ENCODE measurements around the gene CPT1B. TPM values are rescaled to one million over a fixed set of nuclear protein-coding genes. Genes with fewer than 3 reads are reported as not detected.
A peak's percentile ranks its signal among the peaks of the same experiment; 100 is the strongest.

CPT1B gene
- polyA plus RNA-seq, 1 experiment, result 4.3 TPM

DNA sequence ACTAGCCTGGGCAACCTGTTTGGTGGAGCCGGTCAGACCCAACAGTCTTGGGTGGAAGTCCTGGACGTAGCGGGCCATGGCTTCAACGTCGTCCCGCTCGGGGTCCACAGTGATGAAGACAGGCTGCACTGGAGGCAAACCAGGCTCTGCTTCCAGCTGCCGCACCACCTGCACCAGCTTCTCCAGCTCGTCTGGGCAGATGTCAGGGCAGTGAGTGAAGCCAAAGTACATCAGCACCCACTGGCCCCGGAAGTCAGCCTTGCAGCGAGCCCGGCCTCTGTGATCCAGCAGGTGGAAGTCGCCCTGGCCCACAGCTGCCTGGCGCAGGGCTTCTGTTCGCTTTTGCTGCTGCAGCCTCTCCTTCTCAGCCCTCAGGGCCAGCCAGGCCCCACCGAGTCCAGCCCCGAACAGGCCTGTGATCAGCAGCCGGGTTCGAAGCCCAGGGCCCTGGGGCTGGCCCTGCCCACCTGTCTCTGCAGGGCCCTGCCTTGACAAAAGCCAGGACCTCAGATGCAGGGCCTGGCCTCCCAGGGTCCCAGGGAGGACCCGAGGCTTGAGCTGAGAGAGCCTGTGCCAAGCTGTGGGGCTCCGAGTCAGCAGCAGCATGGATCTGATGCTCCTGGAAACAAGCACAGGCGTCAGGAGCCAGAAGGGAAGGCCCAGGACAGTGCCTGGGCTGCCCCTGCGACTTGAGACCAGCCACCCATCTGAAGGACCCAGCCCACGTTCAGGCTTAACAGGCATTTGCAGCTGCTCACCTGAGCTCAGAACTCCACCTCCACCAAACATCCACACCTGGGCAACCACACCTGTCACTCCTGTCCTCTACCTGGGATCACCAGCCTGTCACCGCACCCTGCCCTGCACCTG lies 54.2 kb downstream of the CPT1B start:
- TF ChIP-seq, protein P1, sequence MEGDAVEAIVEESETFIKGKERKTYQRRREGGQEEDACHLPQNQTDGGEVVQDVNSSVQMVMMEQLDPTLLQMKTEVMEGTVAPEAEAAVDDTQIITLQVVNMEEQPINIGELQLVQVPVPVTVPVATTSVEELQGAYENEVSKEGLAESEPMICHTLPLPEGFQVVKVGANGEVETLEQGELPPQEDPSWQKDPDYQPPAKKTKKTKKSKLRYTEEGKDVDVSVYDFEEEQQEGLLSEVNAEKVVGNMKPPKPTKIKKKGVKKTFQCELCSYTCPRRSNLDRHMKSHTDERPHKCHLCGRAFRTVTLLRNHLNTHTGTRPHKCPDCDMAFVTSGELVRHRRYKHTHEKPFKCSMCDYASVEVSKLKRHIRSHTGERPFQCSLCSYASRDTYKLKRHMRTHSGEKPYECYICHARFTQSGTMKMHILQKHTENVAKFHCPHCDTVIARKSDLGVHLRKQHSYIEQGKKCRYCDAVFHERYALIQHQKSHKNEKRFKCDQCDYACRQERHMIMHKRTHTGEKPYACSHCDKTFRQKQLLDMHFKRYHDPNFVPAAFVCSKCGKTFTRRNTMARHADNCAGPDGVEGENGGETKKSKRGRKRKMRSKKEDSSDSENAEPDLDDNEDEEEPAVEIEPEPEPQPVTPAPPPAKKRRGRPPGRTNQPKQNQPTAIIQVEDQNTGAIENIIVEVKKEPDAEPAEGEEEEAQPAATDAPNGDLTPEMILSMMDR (IDR thresholded peaks at IDR 0.05; ENCODE audit: insufficient read depth, low read depth, low read length), result no peak
- peak overlapping the region; percentile 75 for H3K4me3 ChIP-seq (ENCODE audit: low read depth, low read length)
- ChIA-PET CTCF (interaction anchor here (2.2 kb wide), 2 partner anchors 8 to 97 kb away, joined by 14 to 22 read pairs; no protein-coding TSS in a partner anchor), POLR2A (interaction anchor here (0.6 kb wide), 1 partner anchor 15 kb away, joined by 4 read pairs; no protein-coding TSS in a partner anchor)
- DNase-seq (ENCODE audit: low read depth), result no peak
- H3K36me3 ChIP-seq (ENCODE audit: control insufficient read depth, insufficient read depth, low read length), result peaks cover 24% of the 10 kb centered on the region
- H3K27me3 ChIP-seq (ENCODE audit: control insufficient read depth, insufficient read depth, low read length), result no peaks in the 10 kb centered on the region

DNA sequence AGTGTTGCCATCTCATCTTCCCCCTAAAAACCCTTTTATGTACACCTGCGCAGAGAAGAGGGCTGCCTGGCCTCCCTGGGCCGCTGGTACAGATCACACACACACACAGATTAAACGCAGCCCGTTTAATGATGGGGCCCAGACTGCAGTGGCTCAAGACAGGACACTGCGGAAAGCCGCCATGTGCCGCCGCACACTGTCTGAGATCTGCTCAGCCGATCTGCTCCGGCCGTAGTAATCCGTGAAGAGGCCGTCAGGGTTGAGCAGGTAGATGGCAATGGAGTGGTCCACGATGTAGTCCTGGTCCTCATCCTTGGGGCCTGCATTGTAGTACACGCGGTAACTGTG lies 54.8 kb downstream of the CPT1B start:
- TF ChIP-seq, protein P1 (IDR thresholded peaks at IDR 0.05; ENCODE audit: insufficient read depth, low read depth, low read length), result no peak
- peaks cover 26% of the 10 kb centered on the region for H3K36me3 ChIP-seq (ENCODE audit: control insufficient read depth, insufficient read depth, low read length)
- DNase-seq (ENCODE audit: low read depth), result no peak
- H3K4me3 ChIP-seq (ENCODE audit: low read depth, low read length), result no peak overlapping the region
- no peaks in the 10 kb centered on the region for H3K27me3 ChIP-seq (ENCODE audit: control insufficient read depth, insufficient read depth, low read length)
- CTCF ChIA-PET, result no interaction called here
- POLR2A ChIA-PET, result no interaction called here

DNA sequence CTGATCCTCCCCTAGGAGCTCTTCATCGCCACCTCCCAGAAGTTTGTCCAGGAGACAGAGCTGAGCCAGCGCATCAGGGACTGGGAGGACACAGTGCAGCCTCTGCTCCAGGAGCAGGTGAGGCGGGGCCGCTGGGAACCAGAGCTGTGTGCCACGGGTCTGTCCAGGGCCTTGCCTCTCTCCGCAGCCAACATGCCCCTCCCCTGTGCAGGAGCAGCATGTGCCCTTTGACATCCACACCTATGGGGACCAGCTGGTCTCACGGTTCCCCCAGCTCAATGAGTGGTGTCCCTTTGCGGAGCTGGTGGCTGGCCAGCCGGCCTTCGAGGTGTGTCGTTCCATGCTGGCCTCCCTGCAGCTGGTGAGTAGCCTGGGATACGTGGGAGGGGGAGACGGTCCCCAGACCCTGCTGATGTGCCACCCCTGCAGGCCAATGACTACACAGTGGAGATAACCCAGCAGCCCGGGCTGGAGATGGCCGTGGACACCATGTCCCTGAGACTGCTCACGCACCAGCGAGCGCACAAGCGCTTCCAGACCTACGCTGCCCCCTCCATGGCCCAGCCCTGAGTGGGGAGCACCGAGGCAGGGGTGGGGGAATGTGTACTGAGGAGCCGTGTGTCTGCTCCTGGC lies 55.3 kb downstream of the CPT1B start:
- H3K4me3 ChIP-seq (ENCODE audit: low read depth, low read length), result no peak overlapping the region
- TF ChIP-seq, protein P1 (IDR thresholded peaks at IDR 0.05; ENCODE audit: insufficient read depth, low read depth, low read length), result no peak
- CTCF ChIA-PET, result no interaction called here
- H3K27me3 ChIP-seq (ENCODE audit: control insufficient read depth, insufficient read depth, low read length), result no peaks in the 10 kb centered on the region
- peaks cover 30% of the 10 kb centered on the region for H3K36me3 ChIP-seq (ENCODE audit: control insufficient read depth, insufficient read depth, low read length)
- POLR2A ChIA-PET, result no interaction called here
- DNase-seq (ENCODE audit: low read depth), result no peak

DNA sequence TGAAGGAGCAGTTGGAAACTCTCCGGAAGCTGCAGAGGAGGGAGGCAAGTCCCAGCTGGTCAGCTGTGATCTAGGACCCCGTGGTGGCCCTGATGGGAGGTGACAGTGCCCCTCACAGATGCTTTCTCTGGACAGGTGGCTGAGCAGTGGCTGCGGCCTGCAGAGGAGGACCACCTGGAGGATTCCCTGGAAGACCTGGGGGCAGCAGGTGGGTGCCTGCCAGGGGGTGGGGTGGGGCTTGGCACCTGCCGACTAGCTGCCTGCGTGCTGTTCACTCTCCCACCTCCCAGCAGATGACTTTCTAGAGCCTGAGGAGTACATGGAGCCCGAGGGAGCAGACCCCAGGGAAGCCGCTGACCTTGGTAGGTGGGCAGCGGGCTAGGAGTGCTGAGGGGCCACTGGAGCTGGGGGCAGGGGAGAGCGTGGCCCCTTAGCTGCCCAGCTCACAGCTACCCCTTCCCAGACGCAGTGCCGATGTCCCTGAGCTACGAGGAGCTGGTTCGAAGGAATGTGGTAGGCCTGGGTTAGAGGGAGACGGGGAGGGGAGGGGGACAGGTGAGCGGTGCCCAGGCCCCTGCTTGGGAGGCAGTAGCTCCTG lies 55.9 kb downstream of the CPT1B start:
- ChIA-PET POLR2A (no interaction called here), CTCF (no interaction called here)
- H3K36me3 ChIP-seq (ENCODE audit: control insufficient read depth, insufficient read depth, low read length), result peaks cover 31% of the 10 kb centered on the region
- H3K27me3 ChIP-seq (ENCODE audit: control insufficient read depth, insufficient read depth, low read length), result no peaks in the 10 kb centered on the region
- TF ChIP-seq, protein P1 (IDR thresholded peaks at IDR 0.05; ENCODE audit: insufficient read depth, low read depth, low read length), result no peak
- no peak overlapping the region for H3K4me3 ChIP-seq (ENCODE audit: low read depth, low read length)
- DNase-seq (ENCODE audit: low read depth), result no peak

DNA sequence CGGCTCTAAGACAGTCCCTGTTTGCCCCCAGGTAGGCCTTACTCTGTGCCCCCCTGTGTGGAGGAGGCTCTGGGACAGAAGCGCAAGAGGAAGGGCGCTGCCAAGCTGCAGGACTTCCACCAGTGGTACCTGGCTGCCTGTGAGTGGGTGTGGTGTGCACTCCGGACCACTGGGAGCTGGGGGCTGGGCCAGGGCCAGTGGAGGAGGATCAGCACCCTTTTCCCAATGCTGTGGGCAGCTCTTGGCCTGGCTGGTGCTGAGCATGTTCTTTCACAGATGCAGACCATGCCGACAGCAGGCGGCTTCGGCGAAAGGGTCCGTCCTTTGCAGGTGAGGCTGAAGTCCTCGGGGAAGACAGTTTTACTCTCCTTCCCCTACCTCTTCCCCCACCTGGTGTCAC lies 56.5 kb downstream of the CPT1B start:
- no peak for DNase-seq (ENCODE audit: low read depth)
- POLR2A ChIA-PET, result interaction anchor here (0.5 kb wide), 1 partner anchor 14 kb away, joined by 3 read pairs; the partner anchor contains the start of gene LMF2
- CTCF ChIA-PET, result interaction anchor here (0.6 kb wide), 1 partner anchor 19 kb away, joined by 3 read pairs; no protein-coding TSS in a partner anchor
- no peak overlapping the region for H3K4me3 ChIP-seq (ENCODE audit: low read depth, low read length)
- TF ChIP-seq, protein P1 (IDR thresholded peaks at IDR 0.05; ENCODE audit: insufficient read depth, low read depth, low read length), result no peak
- peaks cover 31% of the 10 kb centered on the region for H3K36me3 ChIP-seq (ENCODE audit: control insufficient read depth, insufficient read depth, low read length)
- no peaks in the 10 kb centered on the region for H3K27me3 ChIP-seq (ENCODE audit: control insufficient read depth, insufficient read depth, low read length)

Data from BJ (cell line).